BJ (cell line): Measurements from ENCODE around the gene FTSJ3. TPM values are rescaled to one million over a fixed set of nuclear protein-coding genes. Genes with fewer than 3 reads are reported as not detected.
A peak's percentile ranks its signal among the peaks of the same experiment; 100 is the strongest.

Source experiments
- CTCF ChIA-PET: fragments of 350-600 bp; formaldehyde crosslinking; extraction: SDS; loops from one replicate; lab custom pipeline; 2021; ENCODE audit warnings: antibody characterized with exemption, inconsistent platforms; lab: Yijun Ruan, JAX
- POLR2A ChIA-PET: fragments of 300-600 bp; sonication (Branson Sonifier 250); formaldehyde crosslinking; extraction: SDS; loops from one replicate; lab custom pipeline; 2021; ENCODE audit warnings: antibody characterized with exemption; lab: Charles Lee
- DNase-seq: peaks from one replicate; pipeline ENCODE4 v3.0.0-alpha.2; 2011; ENCODE audit warnings: low read depth
- H3K27me3 ChIP-seq: 2 replicates; pipeline ENCODE4 v1.6.0; 2011; ENCODE audit warnings: low read length; ENCODE audit not compliant: control insufficient read depth, insufficient read depth
- H3K36me3 ChIP-seq: 2 replicates; pipeline ENCODE4 v1.5.1; 2011; ENCODE audit warnings: low read length; ENCODE audit not compliant: control insufficient read depth, insufficient read depth
- H3K4me3 ChIP-seq: 2 replicates; pipeline ENCODE4 v1.5.1; 2011; ENCODE audit warnings: low read depth, mild to moderate bottlenecking, control low read depth, low read length
- polyA plus RNA-seq: library from polyadenylated mRNA; depleted of rRNA; stranded (reverse); fragments of >200 nt; gene quantifications from 2 replicates; pipeline ENCODE4 v1.2.3, GENCODE V29; 2011
- TF ChIP-seq, protein P1 (sequence below): IDR thresholded peaks from 2 replicates; pipeline ENCODE4 v1.5.1; 2011; ENCODE audit warnings: low read depth, mild to moderate bottlenecking, control low read depth, inconsistent platforms, low read length, moderate library complexity; ENCODE audit not compliant: insufficient read depth

Gene FTSJ3
- polyA plus RNA-seq, 1 experiment, result 42.1 TPM

DNA sequence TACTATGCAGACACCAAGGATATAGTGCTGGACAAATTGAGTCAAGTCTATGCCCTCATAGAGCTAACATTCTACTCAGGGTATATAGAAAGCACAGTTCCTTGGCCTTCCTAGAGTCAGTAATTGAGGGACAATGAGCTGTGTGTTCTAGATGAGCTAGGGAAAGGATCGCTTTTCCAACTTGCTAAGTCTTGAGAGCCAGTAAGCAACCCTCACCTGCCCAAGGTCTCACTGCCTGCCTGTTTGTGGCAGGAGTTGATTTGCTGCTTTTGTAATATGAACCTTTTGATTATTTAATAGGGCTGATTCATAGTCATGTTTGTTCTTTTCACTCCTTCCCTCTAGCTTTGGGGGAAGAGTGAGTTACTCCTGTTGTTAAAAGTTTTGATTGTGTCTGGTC lies 47.0 kb downstream of the FTSJ3 start:
- H3K36me3 ChIP-seq, result peaks cover 5% of the 10 kb centered on the region
- TF ChIP-seq, protein P1, sequence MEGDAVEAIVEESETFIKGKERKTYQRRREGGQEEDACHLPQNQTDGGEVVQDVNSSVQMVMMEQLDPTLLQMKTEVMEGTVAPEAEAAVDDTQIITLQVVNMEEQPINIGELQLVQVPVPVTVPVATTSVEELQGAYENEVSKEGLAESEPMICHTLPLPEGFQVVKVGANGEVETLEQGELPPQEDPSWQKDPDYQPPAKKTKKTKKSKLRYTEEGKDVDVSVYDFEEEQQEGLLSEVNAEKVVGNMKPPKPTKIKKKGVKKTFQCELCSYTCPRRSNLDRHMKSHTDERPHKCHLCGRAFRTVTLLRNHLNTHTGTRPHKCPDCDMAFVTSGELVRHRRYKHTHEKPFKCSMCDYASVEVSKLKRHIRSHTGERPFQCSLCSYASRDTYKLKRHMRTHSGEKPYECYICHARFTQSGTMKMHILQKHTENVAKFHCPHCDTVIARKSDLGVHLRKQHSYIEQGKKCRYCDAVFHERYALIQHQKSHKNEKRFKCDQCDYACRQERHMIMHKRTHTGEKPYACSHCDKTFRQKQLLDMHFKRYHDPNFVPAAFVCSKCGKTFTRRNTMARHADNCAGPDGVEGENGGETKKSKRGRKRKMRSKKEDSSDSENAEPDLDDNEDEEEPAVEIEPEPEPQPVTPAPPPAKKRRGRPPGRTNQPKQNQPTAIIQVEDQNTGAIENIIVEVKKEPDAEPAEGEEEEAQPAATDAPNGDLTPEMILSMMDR, result no peak
- CTCF ChIA-PET, result interaction anchor here (0.6 to 1.2 kb wide), 2 partner anchors 9 to 12 kb away, joined by 3 to 6 read pairs; no protein-coding TSS in a partner anchor
- POLR2A ChIA-PET, result no interaction called here
- no peak for DNase-seq
- H3K4me3 ChIP-seq, result no peak overlapping the region
- no peaks in the 10 kb centered on the region for H3K27me3 ChIP-seq

DNA sequence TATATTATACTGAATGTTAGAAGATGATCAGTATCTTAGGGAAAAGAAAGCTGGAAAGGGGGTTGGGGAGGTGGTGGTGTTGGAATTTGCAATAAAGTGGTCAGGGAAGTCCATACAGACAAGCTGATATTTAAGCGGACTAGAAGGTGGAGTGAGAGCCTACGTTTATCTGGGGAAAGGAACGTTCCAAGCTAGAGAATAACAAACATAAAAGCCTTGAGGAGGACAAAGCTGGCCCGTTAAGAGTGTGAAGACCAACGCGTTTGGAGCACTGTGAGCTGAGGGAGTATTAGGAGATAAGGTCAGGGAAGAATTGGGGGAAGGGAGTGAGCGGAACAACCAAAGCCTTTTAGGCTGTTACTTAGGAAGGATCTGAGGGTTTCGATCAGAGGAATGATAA lies 52.0 kb downstream of the FTSJ3 start:
- no peak for DNase-seq
- H3K4me3 ChIP-seq, result peak overlapping the region; percentile 83
- no peaks in the 10 kb centered on the region for H3K27me3 ChIP-seq
- TF ChIP-seq, protein P1, result no peak
- ChIA-PET POLR2A (no interaction called here), CTCF (interaction anchor here (0.6 to 2.9 kb wide), 5 partner anchors 13 to 76 kb away, joined by 3 to 9 read pairs (median 3); no protein-coding TSS in a partner anchor)
- H3K36me3 ChIP-seq, result peaks cover 2% of the 10 kb centered on the region

DNA sequence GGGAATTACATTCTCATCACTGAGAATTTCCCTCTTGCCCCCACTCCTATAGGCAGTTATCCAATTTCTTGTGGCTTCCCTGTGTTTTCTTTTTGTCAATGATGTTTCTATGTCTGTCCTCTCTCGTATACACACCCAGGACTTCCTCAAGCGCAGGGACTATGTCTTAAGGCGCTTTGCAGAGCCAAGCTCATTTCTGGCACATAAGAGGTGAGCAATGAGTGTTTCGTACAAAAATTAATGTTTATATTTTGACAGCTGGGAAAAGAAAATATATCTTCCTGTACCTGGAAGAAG lies 52.5 kb downstream of the FTSJ3 start:
- POLR2A ChIA-PET, result no interaction called here
- TF ChIP-seq, protein P1, result no peak
- peaks cover 2% of the 10 kb centered on the region for H3K36me3 ChIP-seq
- H3K4me3 ChIP-seq, result peak overlapping the region; percentile 83
- DNase-seq, result no peak
- CTCF ChIA-PET, result interaction anchor here (0.9 to 2.9 kb wide), 4 partner anchors 14 to 77 kb away, joined by 3 to 9 read pairs (median 3); no protein-coding TSS in a partner anchor
- no peaks in the 10 kb centered on the region for H3K27me3 ChIP-seq

DNA sequence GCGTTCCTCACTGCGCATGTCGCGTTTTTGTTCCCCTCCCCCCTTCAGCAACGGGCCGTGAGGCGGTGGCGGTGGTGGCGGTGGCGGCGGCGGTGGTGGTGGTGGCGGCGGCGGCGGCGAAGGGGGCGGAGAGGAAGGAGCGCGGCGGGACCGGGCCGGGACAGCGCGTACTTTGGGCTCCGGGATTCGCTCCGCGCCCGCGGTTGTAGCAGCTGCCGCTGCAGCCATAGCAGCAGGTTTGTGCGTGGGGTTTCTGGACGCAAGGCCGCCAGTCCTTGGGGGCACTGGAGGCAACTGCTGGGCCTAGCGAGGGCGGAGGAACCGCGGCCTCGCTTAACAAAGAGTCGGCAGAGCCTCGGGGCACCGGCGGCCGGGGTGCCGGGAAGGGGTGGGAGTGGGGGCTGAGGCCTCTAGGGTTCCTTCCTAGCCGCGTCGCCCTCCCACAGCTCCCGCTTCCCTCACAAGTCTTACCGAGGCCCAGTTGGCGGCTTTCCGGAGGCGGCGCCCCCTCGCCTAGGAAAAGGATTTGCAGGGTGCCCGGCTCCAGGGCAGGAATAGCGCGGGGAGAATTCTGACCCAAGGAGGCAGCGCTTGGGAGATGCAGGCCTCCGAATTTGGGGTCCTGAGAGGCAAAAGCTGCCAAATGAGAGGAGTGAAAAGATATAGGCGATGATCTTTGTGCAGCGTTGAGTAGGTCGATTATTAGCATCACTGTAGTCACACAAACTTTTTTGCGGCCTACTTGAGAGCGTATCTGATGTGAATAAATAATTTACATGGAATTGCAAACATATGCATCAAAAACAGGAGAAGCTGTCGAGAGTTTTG lies 53.1 kb downstream of the FTSJ3 start, which contains the start of gene DDX42:
Gene DDX42, plus strand, starts transcription at position 30 of the 828 bp plus-strand sequence. CDS start 12,880 bp downstream, outside the sequence.
- ChIA-PET CTCF (interaction anchor here (0.7 to 2.9 kb wide), 3 partner anchors 14 to 55 kb away, joined by 3 to 9 read pairs (median 3); no protein-coding TSS in a partner anchor), POLR2A (interaction anchor here (0.6 kb wide), 3 partner anchors 147 to 1784 kb away, joined by 3 to 9 read pairs (median 3); no protein-coding TSS in a partner anchor)
- no peaks in the 10 kb centered on the region for H3K27me3 ChIP-seq
- H3K4me3 ChIP-seq, result peak within 1 kb of the TSS; percentile 83
- H3K36me3 ChIP-seq, result peaks cover 2% of the 10 kb centered on the region
- DNase-seq, result no peak
- TF ChIP-seq, protein P1, result peak; percentile 32
